Left ventricle myocardium inferior (tissue), 1 donor: ENCODE measurements around the gene LINGO4. TPM values are rescaled to one million over a fixed set of nuclear protein-coding genes. Genes with fewer than 3 reads are reported as not detected.

Source experiments
- DNase-seq: peaks from one replicate; pipeline ENCODE4 v3.0.0-alpha.2; 2020
- H3K27ac ChIP-seq: fragments of 200-600 bp; replicated peaks from 2 replicates; pipeline ENCODE4 v1.8.0; 2021
- H3K27me3 ChIP-seq: fragments of 200-600 bp; 2 replicates; pipeline ENCODE4 v1.8.0; 2021; ENCODE audit warnings: low read depth
- H3K36me3 ChIP-seq: fragments of 200-600 bp; 2 replicates; pipeline ENCODE4 v1.8.0; 2021
- H3K4me1 ChIP-seq: fragments of 200-600 bp; 2 replicates; pipeline ENCODE4 v1.8.0; 2021
- H3K4me3 ChIP-seq: fragments of 200-600 bp; 2 replicates; pipeline ENCODE4 v1.8.0; 2021; ENCODE audit warnings: mild to moderate bottlenecking, moderate library complexity
- H3K9me3 ChIP-seq: fragments of 200-600 bp; replicated peaks from 2 replicates; pipeline ENCODE4 v1.8.0; 2021
- CTCF ChIP-seq: fragments of 200-600 bp; IDR thresholded peaks from 2 replicates; pipeline ENCODE4 v1.8.0; 2021; ENCODE audit warnings: antibody characterized with exemption, mild to moderate bottlenecking, borderline replicate concordance
- intact Hi-C: fragments of 100-400 bp; cut with micrococcal nuclease; formaldehyde crosslinking; loops from one replicate; pipeline ENCODE4 v1.11.0; 2022
- total RNA-seq: library from RNA; stranded (reverse); fragmentation: NEBNext Ultra II Directional; extraction: Animal tissue kit (Norgen Biotek cat#: 25700); gene quantifications from one replicate; pipeline ENCODE4 v1.2.1, GENCODE V29; 2021
- donor health status: DM: no; HTN: yes; CAD: no; lungs with severe emphysema.

The LINGO4 gene
- total RNA-seq, 1 donor from 2014 or later = 0.77 TPM

- Histone ChIP-seq H3K36me3 (peaks cover 5% of the 10 kb centered on the region), H3K9me3 (no peaks in the 10 kb centered on the region), H3K4me3 (no peak overlapping the region), H3K27me3 (no peaks in the 10 kb centered on the region), H3K27ac (no peak overlapping the region), H3K4me1 (peaks cover 16% of the 10 kb centered on the region)
- intact Hi-C loops = no loop called here
- DNase-seq = no peak
- no peak for TF ChIP-seq CTCF
Observed at GRCh38 chr1:151817353-151817730, 12.1 kb upstream of the LINGO4 start.

- Histone ChIP-seq H3K4me1 (peaks cover 16% of the 10 kb centered on the region), H3K36me3 (peaks cover 5% of the 10 kb centered on the region), H3K27ac (no peak overlapping the region), H3K9me3 (no peaks in the 10 kb centered on the region), H3K27me3 (no peaks in the 10 kb centered on the region), H3K4me3 (no peak overlapping the region)
- no peak for TF ChIP-seq CTCF
- intact Hi-C loops = no loop called here
- DNase-seq = no peak
Observed at GRCh38 chr1:151816548-151817352, 11.5 kb upstream of the LINGO4 start.

GRCh38 chr1:151815716-151816327 lies 10.6 kb upstream of the LINGO4 start:
- Histone ChIP-seq H3K4me3 (no peak overlapping the region), H3K36me3 (peaks cover 5% of the 10 kb centered on the region), H3K27me3 (no peaks in the 10 kb centered on the region), H3K4me1 (peaks cover 11% of the 10 kb centered on the region), H3K9me3 (no peaks in the 10 kb centered on the region), H3K27ac (no peak overlapping the region)
- DNase-seq = no peak
- intact Hi-C loops = no loop called here
- no peak for TF ChIP-seq CTCF

GRCh38 chr1:151814971-151815545 lies 9.8 kb upstream of the LINGO4 start:
- Histone ChIP-seq H3K36me3 (peaks cover 5% of the 10 kb centered on the region), H3K27ac (no peak overlapping the region)
- intact Hi-C loops = no loop called here

GRCh38 chr1:151814426-151814825 lies 9.2 kb upstream of the LINGO4 start:
- intact Hi-C loops = no loop called here
- H3K4me3 ChIP-seq = no peak overlapping the region

More at GRCh38 chr1:151814971-151815545, 9.8 kb upstream of the LINGO4 start:
- H3K27me3 ChIP-seq = no peaks in the 10 kb centered on the region
- DNase-seq = no peak
- H3K4me1 ChIP-seq = peaks cover 3% of the 10 kb centered on the region
- TF ChIP-seq CTCF = no peak
- no peaks in the 10 kb centered on the region for H3K9me3 ChIP-seq
- no peak overlapping the region for H3K4me3 ChIP-seq

More at GRCh38 chr1:151814426-151814825, 9.2 kb upstream of the LINGO4 start:
- H3K4me1 ChIP-seq = no peaks in the 10 kb centered on the region
- DNase-seq = no peak
- no peaks in the 10 kb centered on the region for H3K9me3 ChIP-seq
- no peaks in the 10 kb centered on the region for H3K27me3 ChIP-seq
- no peak overlapping the region for H3K27ac ChIP-seq
- peaks cover 5% of the 10 kb centered on the region for H3K36me3 ChIP-seq
- no peak for TF ChIP-seq CTCF
